ENCODE data around the gene EME2. TPM values are rescaled to one million over a fixed set of nuclear protein-coding genes. Genes with fewer than 3 reads are reported as not detected.

EME2 gene
- total RNA-seq, 4 donors from 2014 or later: 12.8 to 31.8 (median 22.0) TPM

GRCh38 chr16:1784977-1785845 lies 12.6 kb downstream of the EME2 start:
- peaks cover 23 to 24% of the 10 kb centered on the region in 2 donors for H3K36me3 ChIP-seq
- intact Hi-C loops (cut with DNase I): no loop called here
- peaks cover 14 to 24% of the 10 kb centered on the region in 2 donors for H3K4me1 ChIP-seq
- no peak overlapping the region for H3K4me3 ChIP-seq (replicated peaks in 1 of 3)
- no peak overlapping the region for H3K27ac ChIP-seq
- H3K27me3 ChIP-seq: no peaks in the 10 kb centered on the region
- WGBS, 2 donors: 85 to 89% methylated on average over 23 to 24 of the region's 26 CpGs
- no peak for DNase-seq
- no peaks in the 10 kb centered on the region for H3K9me3 ChIP-seq
- TF ChIP-seq CTCF (IDR thresholded peaks at IDR 0.05): no peak
- no peak for TF ChIP-seq POLR2A (IDR thresholded peaks at IDR 0.05)

GRCh38 chr16:1785846-1786170 lies 13.2 kb downstream of the EME2 start:
- DNase-seq: no peak
- 93 to 95% methylated on average over 11 to 14 of the region's 14 CpGs for WGBS, 2 donors
- H3K9me3 ChIP-seq: no peaks in the 10 kb centered on the region

GRCh38 chr16:1786242-1787055 lies 13.8 kb downstream of the EME2 start:
- 91% methylated on average over 19 to 30 of the region's 51 CpGs for WGBS, 2 donors

More at GRCh38 chr16:1785846-1786170, 13.2 kb downstream of the EME2 start:
- H3K4me1 ChIP-seq: peaks cover 14 to 21% of the 10 kb centered on the region in 2 donors
- H3K4me3 ChIP-seq (replicated peaks in 1 of 3): no peak overlapping the region
- intact Hi-C loops (cut with DNase I): no loop called here
- no peak for TF ChIP-seq CTCF (IDR thresholded peaks at IDR 0.05)
- H3K27ac ChIP-seq: no peak overlapping the region
- H3K36me3 ChIP-seq: peaks cover 17 to 21% of the 10 kb centered on the region in 2 donors
- H3K27me3 ChIP-seq: no peaks in the 10 kb centered on the region

GRCh38 chr16:1787056-1787321 lies 14.4 kb downstream of the EME2 start:
- TF ChIP-seq CTCF (IDR thresholded peaks at IDR 0.05) (no peak), POLR2A (IDR thresholded peaks at IDR 0.05) (no peak)
- peaks cover 4 to 13% of the 10 kb centered on the region in 2 donors for H3K4me1 ChIP-seq
- no peak overlapping the region for H3K4me3 ChIP-seq (replicated peaks in 1 of 3)
- no peaks in the 10 kb centered on the region for H3K27me3 ChIP-seq
- intact Hi-C loops (cut with DNase I): no loop called here
- no peak for DNase-seq
- H3K27ac ChIP-seq: no peak overlapping the region
- no peaks in the 10 kb centered on the region for H3K9me3 ChIP-seq
- 82 to 93% methylated on average over 4 to 6 of the region's 6 CpGs for WGBS, 2 donors
- H3K36me3 ChIP-seq: peaks cover 17 to 21% of the 10 kb centered on the region in 2 donors

More at GRCh38 chr16:1786242-1787055, 13.8 kb downstream of the EME2 start:
- Histone ChIP-seq H3K27ac (no peak overlapping the region), H3K4me1 (peaks cover 9 to 15% of the 10 kb centered on the region in 2 donors), H3K9me3 (no peaks in the 10 kb centered on the region), H3K36me3 (peaks cover 17 to 21% of the 10 kb centered on the region in 2 donors), H3K27me3 (no peaks in the 10 kb centered on the region), H3K4me3 (replicated peaks in 1 of 3) (no peak overlapping the region)
- intact Hi-C loops (cut with DNase I): no loop called here
- no peak for TF ChIP-seq POLR2A (IDR thresholded peaks at IDR 0.05)
- TF ChIP-seq CTCF (IDR thresholded peaks at IDR 0.05): no peak
- no peak for DNase-seq

Data from thyroid gland (tissue), 4 donors.